DOHH2 (cell line): ENCODE measurements around the gene NUP93.

Source experiments
- H3F3A ChIP-seq: fragments of 200-600 bp; sonication (generic), shearing (Covaris generic); 2 replicates; pipeline ENCODE4 v1.6.0; 2016; ENCODE audit warnings: antibody characterized with exemption, mild to moderate bottlenecking; ENCODE audit not compliant: control insufficient read depth, insufficient read depth
- H3K27ac ChIP-seq: fragments of 200-600 bp; sonication (generic); 2 replicates; pipeline ENCODE4 v1.5.1; 2014; ENCODE audit warnings: low read depth, mild to moderate bottlenecking, low read length, moderate library complexity
- H3K27me3 ChIP-seq: fragments of 200-600 bp; sonication (generic); 2 replicates; pipeline ENCODE4 v1.6.1; 2014; ENCODE audit warnings: mild to moderate bottlenecking, low read length, mixed read lengths; ENCODE audit not compliant: control insufficient read depth
- H3K36me3 ChIP-seq: fragments of 200-600 bp; sonication (generic); 2 replicates; pipeline ENCODE4 v1.6.1; 2014; ENCODE audit warnings: mild to moderate bottlenecking, low read length, moderate library complexity, mixed read lengths; ENCODE audit not compliant: control insufficient read depth
- H3K4me1 ChIP-seq: fragments of 200-600 bp; sonication (generic); 2 replicates; pipeline ENCODE4 v1.6.1; 2014; ENCODE audit warnings: mild to moderate bottlenecking, low read length, mixed read lengths; ENCODE audit not compliant: control insufficient read depth
- H3K4me2 ChIP-seq: fragments of 200-600 bp; sonication (generic); 2 replicates; pipeline ENCODE4 v1.6.0; 2014; ENCODE audit warnings: mild to moderate bottlenecking, low read length, moderate library complexity
- H3K4me3 ChIP-seq: fragments of 200-600 bp; sonication (generic); 2 replicates; pipeline ENCODE4 v1.5.1; 2014; ENCODE audit warnings: mild to moderate bottlenecking, low read length, mixed read lengths
- H3K79me2 ChIP-seq: fragments of 200-600 bp; sonication (generic); 2 replicates; pipeline ENCODE4 v1.6.1; 2014; ENCODE audit warnings: mild to moderate bottlenecking, low read length, mixed read lengths; ENCODE audit not compliant: control insufficient read depth
- H3K9me2 ChIP-seq: fragments of 200-600 bp; sonication (generic); replicated peaks from 2 replicates; pipeline ENCODE4 v1.6.1; 2014; ENCODE audit warnings: mild to moderate bottlenecking, low read length, mixed read lengths; ENCODE audit not compliant: control insufficient read depth
- H3K9me3 ChIP-seq: fragments of 200-600 bp; sonication (generic); 2 replicates; pipeline ENCODE4 v1.6.1; 2014; ENCODE audit warnings: antibody characterized with exemption, low read length, mixed read lengths; ENCODE audit not compliant: control insufficient read depth, insufficient read depth
- H4K20me1 ChIP-seq: fragments of 200-600 bp; sonication (generic); 2 replicates; pipeline ENCODE4 v1.6.0; 2014; ENCODE audit warnings: low read depth, mild to moderate bottlenecking, antibody characterized with exemption, low read length, moderate library complexity; ENCODE audit not compliant: control insufficient read depth, insufficient read depth
- EZH2phosphoT487 ChIP-seq: fragments of 200-600 bp; sonication (generic); IDR thresholded peaks from 2 replicates; pipeline ENCODE4 v1.6.1; 2017; ENCODE audit warnings: borderline replicate concordance, mild to moderate bottlenecking, antibody characterized with exemption, low read length, moderate library complexity, mixed read lengths
- TF ChIP-seq, protein P1 (sequence below): fragments of 200-600 bp; sonication (generic); IDR thresholded peaks from one replicate; pipeline ENCODE4 v1.5.1; 2014; ENCODE audit warnings: antibody characterized with exemption, mild to moderate bottlenecking, low read depth, low read length; ENCODE audit not compliant: poor library complexity, severe bottlenecking

NUP93 gene

GRCh38 chr16:56815721-56816120 is 85.8 kb downstream of the NUP93 start:
- H3K9me3 ChIP-seq: no peaks in the 10 kb centered on the region
- no peaks in the 10 kb centered on the region for H4K20me1 ChIP-seq
- no peaks in the 10 kb centered on the region for H3K4me1 ChIP-seq
- H3K27ac ChIP-seq: no peak overlapping the region
- H3F3A ChIP-seq: no peaks in the 10 kb centered on the region
- peaks cover 20% of the 10 kb centered on the region for H3K36me3 ChIP-seq
- no peaks in the 10 kb centered on the region for H3K27me3 ChIP-seq
- no peaks in the 10 kb centered on the region for H3K9me2 ChIP-seq
- H3K79me2 ChIP-seq: no peaks in the 10 kb centered on the region
- no peak overlapping the region for H3K4me3 ChIP-seq
- H3K4me2 ChIP-seq: no peak overlapping the region
- TF ChIP-seq, protein P1, sequence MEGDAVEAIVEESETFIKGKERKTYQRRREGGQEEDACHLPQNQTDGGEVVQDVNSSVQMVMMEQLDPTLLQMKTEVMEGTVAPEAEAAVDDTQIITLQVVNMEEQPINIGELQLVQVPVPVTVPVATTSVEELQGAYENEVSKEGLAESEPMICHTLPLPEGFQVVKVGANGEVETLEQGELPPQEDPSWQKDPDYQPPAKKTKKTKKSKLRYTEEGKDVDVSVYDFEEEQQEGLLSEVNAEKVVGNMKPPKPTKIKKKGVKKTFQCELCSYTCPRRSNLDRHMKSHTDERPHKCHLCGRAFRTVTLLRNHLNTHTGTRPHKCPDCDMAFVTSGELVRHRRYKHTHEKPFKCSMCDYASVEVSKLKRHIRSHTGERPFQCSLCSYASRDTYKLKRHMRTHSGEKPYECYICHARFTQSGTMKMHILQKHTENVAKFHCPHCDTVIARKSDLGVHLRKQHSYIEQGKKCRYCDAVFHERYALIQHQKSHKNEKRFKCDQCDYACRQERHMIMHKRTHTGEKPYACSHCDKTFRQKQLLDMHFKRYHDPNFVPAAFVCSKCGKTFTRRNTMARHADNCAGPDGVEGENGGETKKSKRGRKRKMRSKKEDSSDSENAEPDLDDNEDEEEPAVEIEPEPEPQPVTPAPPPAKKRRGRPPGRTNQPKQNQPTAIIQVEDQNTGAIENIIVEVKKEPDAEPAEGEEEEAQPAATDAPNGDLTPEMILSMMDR: no peak

DNA sequence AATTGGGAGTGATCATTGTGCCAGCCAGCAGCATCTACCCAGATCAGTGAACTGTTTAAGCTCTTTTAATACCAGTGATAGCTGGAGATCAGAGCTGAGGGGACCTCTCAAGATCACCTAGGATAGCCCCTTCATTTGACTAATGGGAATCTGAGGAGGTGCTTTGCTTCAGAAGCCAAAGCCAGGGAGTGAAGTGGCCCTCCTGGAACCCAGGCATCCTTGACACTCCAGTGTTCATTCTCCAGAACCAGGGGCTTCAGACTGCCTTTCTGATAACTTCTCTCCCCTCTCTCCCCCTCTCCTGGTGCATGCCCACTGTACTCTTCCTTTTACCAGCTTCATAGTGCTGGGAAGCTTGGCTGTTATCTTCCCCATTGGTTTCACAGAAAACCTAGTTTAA is 87.1 kb downstream of the NUP93 start:
- no peak overlapping the region for H3K4me3 ChIP-seq
- TF ChIP-seq, protein P1: no peak
- TF ChIP-seq EZH2phosphoT487: no peak
- no peaks in the 10 kb centered on the region for H3K9me2 ChIP-seq
- no peak overlapping the region for H3K27ac ChIP-seq
- H3K4me1 ChIP-seq: no peaks in the 10 kb centered on the region
- no peaks in the 10 kb centered on the region for H3K79me2 ChIP-seq
- no peak overlapping the region for H3K4me2 ChIP-seq
- H3K9me3 ChIP-seq: no peaks in the 10 kb centered on the region
- H3K27me3 ChIP-seq: no peaks in the 10 kb centered on the region
- no peaks in the 10 kb centered on the region for H4K20me1 ChIP-seq
- no peaks in the 10 kb centered on the region for H3F3A ChIP-seq
- H3K36me3 ChIP-seq: peaks cover 34% of the 10 kb centered on the region

- Histone ChIP-seq H3K9me2 (no peaks in the 10 kb centered on the region), H3K4me1 (no peaks in the 10 kb centered on the region), H3K79me2 (no peaks in the 10 kb centered on the region), H3F3A (no peaks in the 10 kb centered on the region), H3K27ac (no peak overlapping the region), H3K4me3 (no peak overlapping the region), H4K20me1 (no peaks in the 10 kb centered on the region), H3K27me3 (no peaks in the 10 kb centered on the region), H3K9me3 (no peaks in the 10 kb centered on the region), H3K36me3 (peaks cover 36% of the 10 kb centered on the region), H3K4me2 (no peak overlapping the region)
- TF ChIP-seq, protein P1: no peak
- TF ChIP-seq EZH2phosphoT487: no peak
These were observed 88.0 kb downstream of the NUP93 start for GRCh38 chr16:56817938-56818337.

DNA sequence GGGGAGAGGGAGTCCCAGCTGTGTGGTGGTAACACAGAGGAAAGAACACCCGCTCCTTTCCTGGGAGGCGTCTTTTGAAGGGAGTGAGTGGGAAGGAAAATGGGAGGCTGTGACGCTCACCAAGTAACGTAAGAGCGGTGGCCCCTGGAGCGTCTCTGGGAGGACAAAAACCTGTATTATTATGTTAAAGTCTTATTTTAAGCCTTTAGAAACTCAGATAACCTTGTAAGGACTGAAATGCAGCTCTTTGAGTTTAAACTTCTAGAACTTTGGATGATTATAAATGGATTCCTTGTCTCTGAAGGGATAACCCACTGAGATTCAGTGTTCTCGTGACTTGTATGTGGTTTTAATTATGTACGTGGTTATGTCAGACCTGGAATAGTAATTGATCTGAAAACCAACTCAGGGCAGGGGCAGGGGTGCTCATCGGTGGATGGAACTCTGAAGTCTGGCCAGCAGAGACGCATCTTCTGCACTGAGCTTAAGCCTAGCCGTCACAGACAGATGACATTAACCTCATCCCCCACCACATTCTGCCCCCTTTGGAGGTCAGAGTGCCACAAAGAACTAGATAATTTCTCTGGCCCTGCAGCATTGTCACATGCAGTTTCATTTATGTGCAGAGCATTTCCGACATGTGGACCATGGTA is 93.3 kb downstream of the NUP93 start:
- no peaks in the 10 kb centered on the region for H4K20me1 ChIP-seq
- no peak overlapping the region for H3K4me2 ChIP-seq
- no peak for TF ChIP-seq EZH2phosphoT487
- TF ChIP-seq, protein P1: no peak
- H3K27me3 ChIP-seq: no peaks in the 10 kb centered on the region
- no peaks in the 10 kb centered on the region for H3K4me1 ChIP-seq
- peaks cover 63% of the 10 kb centered on the region for H3K36me3 ChIP-seq
- H3K27ac ChIP-seq: no peak overlapping the region
- H3K4me3 ChIP-seq: no peak overlapping the region
- H3K9me3 ChIP-seq: no peaks in the 10 kb centered on the region
- H3K79me2 ChIP-seq: no peaks in the 10 kb centered on the region
- H3F3A ChIP-seq: no peaks in the 10 kb centered on the region
- H3K9me2 ChIP-seq: no peaks in the 10 kb centered on the region
